GM12878 (cell line): ENCODE measurements around the gene TMEM184C. TPM values are rescaled to one million over a fixed set of nuclear protein-coding genes. Genes with fewer than 3 reads are reported as not detected.
A peak's percentile ranks its signal among the peaks of the same experiment; 100 is the strongest.

Source experiments
- ASH2L ChIP-seq: fragments of 300-600, 200-600 bp; sonication (generic); IDR thresholded peaks from 2 replicates; pipeline ENCODE4 v1.6.1; 2017; ENCODE audit warnings: low read depth, mild to moderate bottlenecking, borderline replicate concordance
- BCL11A ChIP-seq: IDR thresholded peaks from 2 replicates; pipeline ENCODE4 v1.6.1; 2011; ENCODE audit warnings: low read depth, low read length
- CHD4 ChIP-seq: fragments of 200-600 bp; sonication (generic); IDR thresholded peaks from 2 replicates; pipeline ENCODE4 v1.6.1; 2016; ENCODE audit warnings: mild to moderate bottlenecking
- EED ChIP-seq: sonication (generic); IDR thresholded peaks from 2 replicates; pipeline ENCODE4 v1.6.1; 2016; ENCODE audit warnings: antibody characterized with exemption, low read depth
- EGR1 ChIP-seq, 2 experiments: IDR thresholded peaks; 1 replicate in 1 of 2; 2 replicates in 1 of 2; pipeline ENCODE4 v1.6.1; 2011 to 2012; ENCODE audit warnings: low read depth in 2 of 2, low read length in 2 of 2, borderline replicate concordance in 1 of 2, mild to moderate bottlenecking in 1 of 2, moderate library complexity in 1 of 2
- EZH2 ChIP-seq: IDR thresholded peaks from 2 replicates; pipeline ENCODE4 v1.6.1; 2012; ENCODE audit warnings: low read depth, mild to moderate bottlenecking, control low read depth, inconsistent platforms, low read length, borderline replicate concordance; ENCODE audit not compliant: control insufficient read depth
- JUND ChIP-seq: IDR thresholded peaks from 2 replicates; pipeline ENCODE4 v1.6.1; 2012; ENCODE audit warnings: low read depth, mild to moderate bottlenecking, low read length, improper control_type of control experiment, moderate library complexity
- KLF5 ChIP-seq: fragments of 450-650 bp; IDR thresholded peaks from 2 replicates; pipeline ENCODE4 v1.6.1; 2014; ENCODE audit warnings: mild to moderate bottlenecking; ENCODE audit not compliant: partially characterized antibody
- NR2C2 ChIP-seq: IDR thresholded peaks from 2 replicates; pipeline ENCODE4 v1.6.1; 2011; ENCODE audit warnings: borderline replicate concordance, low read depth; ENCODE audit not compliant: control insufficient read depth, insufficient read length
- POLR2AphosphoS2 ChIP-seq: IDR thresholded peaks from 2 replicates; pipeline ENCODE4 v1.6.1; 2011; ENCODE audit warnings: low read depth, mild to moderate bottlenecking, low read length, improper control_type of control experiment, moderate library complexity
- RAD51 ChIP-seq: fragments of 450-650 bp; IDR thresholded peaks from 2 replicates; pipeline ENCODE4 v1.6.1; 2016; ENCODE audit warnings: moderate library complexity, mild to moderate bottlenecking, inconsistent platforms
- TARDBP ChIP-seq: IDR thresholded peaks from 2 replicates; pipeline ENCODE4 v1.6.1; 2016; ENCODE audit warnings: borderline replicate concordance
- ZNF207 ChIP-seq: fragments of 450-650 bp; IDR thresholded peaks from 2 replicates; pipeline ENCODE4 v1.6.1; 2014; ENCODE audit warnings: antibody characterized with exemption, mild to moderate bottlenecking, borderline replicate concordance
- ZNF384 ChIP-seq: IDR thresholded peaks from 2 replicates; pipeline ENCODE4 v1.6.1; 2012; ENCODE audit warnings: low read depth, mild to moderate bottlenecking, low read length, improper control_type of control experiment, borderline replicate concordance
- polyA plus RNA-seq, 11 experiments: library from polyadenylated mRNA; depleted of rRNA in 4 of 11; unstranded in 6 of 11; stranded (reverse) in 5 of 11; fragments of >200 nt; fragmentation: Nextera tagmentation in 4 of 11; fragmentation: Illumina TruSeq in 1 of 11; extraction: Ambion mirVana in 4 of 11; extraction: Trizol in 1 of 11; gene quantifications; 1 replicate in 1 of 11; 2 replicates in 10 of 11; pipeline versions ENCODE4 v1.2.1 to v1.2.3, GENCODE V29; 2011 to 2016; ENCODE audit warnings: inconsistent platforms in 2 of 11, missing spikeins in 2 of 11, low read depth in 1 of 11
- total RNA-seq, 4 experiments: library from RNA; depleted of rRNA in 3 of 4; stranded (reverse); fragments of >200 nt in 3 of 4; fragmentation: Illumina TruSeq in 1 of 4; extraction: Trizol in 1 of 4; gene quantifications; 2 replicates each; pipeline versions ENCODE4 v1.2.1 to v1.2.3, GENCODE V29; 2013 to 2021
- TF ChIP-seq, protein P1 (sequence below): fragments of 450-650 bp; IDR thresholded peaks from 2 replicates; pipeline ENCODE4 v1.6.1; 2017; ENCODE audit warnings: mild to moderate bottlenecking, low read depth, inconsistent platforms; ENCODE audit not compliant: poor library complexity, severe bottlenecking
- TF ChIP-seq, protein P2 (sequence below): IDR thresholded peaks from 2 replicates; pipeline ENCODE4 v1.6.1; 2011; ENCODE audit warnings: borderline replicate concordance, low read depth, mild to moderate bottlenecking, moderate library complexity, mixed read lengths, low read length; ENCODE audit not compliant: insufficient read depth; ENCODE audit errors: extremely low read length
- TF ChIP-seq, protein P3 (sequence below): fragments of 450-650 bp; IDR thresholded peaks from 2 replicates; pipeline ENCODE4 v1.6.1; 2017; ENCODE audit warnings: low read depth, mild to moderate bottlenecking, moderate library complexity
- TF ChIP-seq, protein P4 (sequence below): IDR thresholded peaks from 2 replicates; pipeline ENCODE4 v1.6.1; 2012; ENCODE audit warnings: improper control_type of control experiment, low read depth, low read length; ENCODE audit not compliant: insufficient replicate concordance

TMEM184C gene
- total and polyA plus RNA-seq, 10 of the 15 experiments (the other 5 are each of a cell fraction or from before 2014, with no cell fraction given), result 3.4 to 22.6 (median 18.2) TPM

DNA sequence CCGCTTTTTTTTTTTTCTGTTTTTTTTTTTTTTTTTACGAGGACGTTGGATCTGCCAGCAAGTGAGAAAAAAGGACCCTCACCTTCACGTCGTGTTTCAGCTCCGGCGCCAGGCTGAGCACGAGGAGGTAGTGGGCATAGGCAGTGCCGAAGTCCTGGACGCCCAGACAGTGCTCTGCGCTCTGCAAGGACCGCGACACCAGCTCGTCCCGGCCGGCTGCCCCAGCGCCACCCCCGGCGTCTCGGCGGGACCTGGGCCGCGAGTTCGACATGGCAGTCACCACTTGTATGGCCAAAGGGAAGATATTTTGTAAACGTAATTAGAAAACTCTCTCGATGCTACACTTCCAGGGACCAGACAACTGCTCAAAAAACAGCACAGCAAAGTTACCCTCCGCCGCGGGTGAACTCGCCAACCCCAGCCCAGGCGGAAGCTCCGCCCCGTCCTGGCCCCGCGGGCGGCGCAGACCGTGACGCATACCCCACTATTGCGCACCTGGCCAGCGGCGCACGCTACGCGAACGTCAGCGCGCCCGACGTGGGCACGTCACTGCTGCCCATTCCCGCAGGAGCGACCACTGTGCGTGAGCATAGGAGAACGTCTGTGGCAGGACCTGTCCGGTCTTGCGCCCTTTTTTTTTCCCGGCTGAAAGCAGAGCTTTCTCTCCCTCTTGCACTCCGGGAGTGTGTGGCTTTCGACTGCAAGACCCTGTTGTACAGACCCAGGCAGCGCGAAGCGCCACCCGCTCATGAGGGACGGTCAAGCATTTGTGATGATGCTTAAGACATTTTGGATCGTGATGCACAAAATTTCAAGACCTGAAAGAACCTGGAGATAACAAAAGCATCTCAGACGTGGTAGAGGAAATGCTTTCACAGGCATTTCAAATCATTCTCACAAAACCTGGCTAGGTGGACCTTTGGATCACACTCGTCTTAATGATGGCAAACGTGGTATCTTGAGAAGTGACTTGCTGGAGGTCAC, 66.8 kb downstream of the TMEM184C start, which contains the start of gene PRMT9 (continued):
- TF ChIP-seq EGR1 (IDR thresholded peaks at IDR 0.05; ENCODE audit: borderline replicate concordance in 1 of 2, low read depth in 2 of 2, low read length in 2 of 2), result peak; percentile 58 to 99; a peak in 2 of 3 replicates
- TF ChIP-seq EZH2, result no peak
- TF ChIP-seq ZNF207, result no peak
- TF ChIP-seq BCL11A, result peak; percentile 4; the same call in 1 of the 2 replicates
- TF ChIP-seq, protein P1, sequence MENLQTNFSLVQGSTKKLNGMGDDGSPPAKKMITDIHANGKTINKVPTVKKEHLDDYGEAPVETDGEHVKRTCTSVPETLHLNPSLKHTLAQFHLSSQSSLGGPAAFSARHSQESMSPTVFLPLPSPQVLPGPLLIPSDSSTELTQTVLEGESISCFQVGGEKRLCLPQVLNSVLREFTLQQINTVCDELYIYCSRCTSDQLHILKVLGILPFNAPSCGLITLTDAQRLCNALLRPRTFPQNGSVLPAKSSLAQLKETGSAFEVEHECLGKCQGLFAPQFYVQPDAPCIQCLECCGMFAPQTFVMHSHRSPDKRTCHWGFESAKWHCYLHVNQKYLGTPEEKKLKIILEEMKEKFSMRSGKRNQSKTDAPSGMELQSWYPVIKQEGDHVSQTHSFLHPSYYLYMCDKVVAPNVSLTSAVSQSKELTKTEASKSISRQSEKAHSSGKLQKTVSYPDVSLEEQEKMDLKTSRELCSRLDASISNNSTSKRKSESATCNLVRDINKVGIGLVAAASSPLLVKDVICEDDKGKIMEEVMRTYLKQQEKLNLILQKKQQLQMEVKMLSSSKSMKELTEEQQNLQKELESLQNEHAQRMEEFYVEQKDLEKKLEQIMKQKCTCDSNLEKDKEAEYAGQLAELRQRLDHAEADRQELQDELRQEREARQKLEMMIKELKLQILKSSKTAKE, result peak; percentile 52
- no peak for TF ChIP-seq NR2C2
- peak; percentile 21 for TF ChIP-seq KLF5
- TF ChIP-seq, protein P2, sequence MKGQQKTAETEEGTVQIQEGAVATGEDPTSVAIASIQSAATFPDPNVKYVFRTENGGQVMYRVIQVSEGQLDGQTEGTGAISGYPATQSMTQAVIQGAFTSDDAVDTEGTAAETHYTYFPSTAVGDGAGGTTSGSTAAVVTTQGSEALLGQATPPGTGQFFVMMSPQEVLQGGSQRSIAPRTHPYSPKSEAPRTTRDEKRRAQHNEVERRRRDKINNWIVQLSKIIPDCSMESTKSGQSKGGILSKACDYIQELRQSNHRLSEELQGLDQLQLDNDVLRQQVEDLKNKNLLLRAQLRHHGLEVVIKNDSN, result no peak
- TF ChIP-seq POLR2AphosphoS2, result peak; percentile 95
- no peak for TF ChIP-seq ZNF384
- peak; percentile 93; the same call in 1 of the 2 replicates for TF ChIP-seq ASH2L
- TF ChIP-seq JUND, result no peak
- no peak for TF ChIP-seq EED
- TF ChIP-seq, protein P3, sequence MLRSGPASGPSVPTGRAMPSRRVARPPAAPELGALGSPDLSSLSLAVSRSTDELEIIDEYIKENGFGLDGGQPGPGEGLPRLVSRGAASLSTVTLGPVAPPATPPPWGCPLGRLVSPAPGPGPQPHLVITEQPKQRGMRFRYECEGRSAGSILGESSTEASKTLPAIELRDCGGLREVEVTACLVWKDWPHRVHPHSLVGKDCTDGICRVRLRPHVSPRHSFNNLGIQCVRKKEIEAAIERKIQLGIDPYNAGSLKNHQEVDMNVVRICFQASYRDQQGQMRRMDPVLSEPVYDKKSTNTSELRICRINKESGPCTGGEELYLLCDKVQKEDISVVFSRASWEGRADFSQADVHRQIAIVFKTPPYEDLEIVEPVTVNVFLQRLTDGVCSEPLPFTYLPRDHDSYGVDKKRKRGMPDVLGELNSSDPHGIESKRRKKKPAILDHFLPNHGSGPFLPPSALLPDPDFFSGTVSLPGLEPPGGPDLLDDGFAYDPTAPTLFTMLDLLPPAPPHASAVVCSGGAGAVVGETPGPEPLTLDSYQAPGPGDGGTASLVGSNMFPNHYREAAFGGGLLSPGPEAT, result peak; percentile 55; the same call in 1 of the 2 replicates
- no peak for TF ChIP-seq CHD4
- TF ChIP-seq TARDBP, result no peak; the same call in 1 of the 2 replicates
- no peak for TF ChIP-seq RAD51
- TF ChIP-seq, protein P4, sequence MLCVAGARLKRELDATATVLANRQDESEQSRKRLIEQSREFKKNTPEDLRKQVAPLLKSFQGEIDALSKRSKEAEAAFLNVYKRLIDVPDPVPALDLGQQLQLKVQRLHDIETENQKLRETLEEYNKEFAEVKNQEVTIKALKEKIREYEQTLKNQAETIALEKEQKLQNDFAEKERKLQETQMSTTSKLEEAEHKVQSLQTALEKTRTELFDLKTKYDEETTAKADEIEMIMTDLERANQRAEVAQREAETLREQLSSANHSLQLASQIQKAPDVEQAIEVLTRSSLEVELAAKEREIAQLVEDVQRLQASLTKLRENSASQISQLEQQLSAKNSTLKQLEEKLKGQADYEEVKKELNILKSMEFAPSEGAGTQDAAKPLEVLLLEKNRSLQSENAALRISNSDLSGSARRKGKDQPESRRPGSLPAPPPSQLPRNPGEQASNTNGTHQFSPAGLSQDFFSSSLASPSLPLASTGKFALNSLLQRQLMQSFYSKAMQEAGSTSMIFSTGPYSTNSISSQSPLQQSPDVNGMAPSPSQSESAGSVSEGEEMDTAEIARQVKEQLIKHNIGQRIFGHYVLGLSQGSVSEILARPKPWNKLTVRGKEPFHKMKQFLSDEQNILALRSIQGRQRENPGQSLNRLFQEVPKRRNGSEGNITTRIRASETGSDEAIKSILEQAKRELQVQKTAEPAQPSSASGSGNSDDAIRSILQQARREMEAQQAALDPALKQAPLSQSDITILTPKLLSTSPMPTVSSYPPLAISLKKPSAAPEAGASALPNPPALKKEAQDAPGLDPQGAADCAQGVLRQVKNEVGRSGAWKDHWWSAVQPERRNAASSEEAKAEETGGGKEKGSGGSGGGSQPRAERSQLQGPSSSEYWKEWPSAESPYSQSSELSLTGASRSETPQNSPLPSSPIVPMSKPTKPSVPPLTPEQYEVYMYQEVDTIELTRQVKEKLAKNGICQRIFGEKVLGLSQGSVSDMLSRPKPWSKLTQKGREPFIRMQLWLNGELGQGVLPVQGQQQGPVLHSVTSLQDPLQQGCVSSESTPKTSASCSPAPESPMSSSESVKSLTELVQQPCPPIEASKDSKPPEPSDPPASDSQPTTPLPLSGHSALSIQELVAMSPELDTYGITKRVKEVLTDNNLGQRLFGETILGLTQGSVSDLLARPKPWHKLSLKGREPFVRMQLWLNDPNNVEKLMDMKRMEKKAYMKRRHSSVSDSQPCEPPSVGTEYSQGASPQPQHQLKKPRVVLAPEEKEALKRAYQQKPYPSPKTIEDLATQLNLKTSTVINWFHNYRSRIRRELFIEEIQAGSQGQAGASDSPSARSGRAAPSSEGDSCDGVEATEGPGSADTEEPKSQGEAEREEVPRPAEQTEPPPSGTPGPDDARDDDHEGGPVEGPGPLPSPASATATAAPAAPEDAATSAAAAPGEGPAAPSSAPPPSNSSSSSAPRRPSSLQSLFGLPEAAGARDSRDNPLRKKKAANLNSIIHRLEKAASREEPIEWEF, result no peak
